K562 (cell line): ENCODE measurements around the gene IPO13. TPM values are rescaled to one million over a fixed set of nuclear protein-coding genes. Genes with fewer than 3 reads are reported as not detected.

Source experiments
- ATAC-seq: fragments of 200-7000 bp; cut with Tn5 transposase; 3 replicates; pipeline ENCODE4 v1.9.1; 2020; ENCODE audit warnings: moderate library complexity
- BruUV-seq: library from RNA; stranded (reverse); fragments of 400-500 nt; replicated peaks from 2 replicates; lab custom pipeline; 2021; lab: Mats Ljungman, UMichigan
- CTCF ChIA-PET: fragments of 300-600 bp; formaldehyde crosslinking; extraction: SDS; loops from one replicate; lab custom pipeline; 2021; ENCODE audit warnings: low intra/inter-chr PET ratio; lab: Yijun Ruan, JAX
- POLR2A ChIA-PET: fragments of 300-600, 350-650 bp; sonication (Branson Sonifier 250); formaldehyde crosslinking; extraction: SDS; loops from one replicate; lab custom pipeline; 2021; ENCODE audit warnings: antibody characterized with exemption, inconsistent platforms; lab: Yijun Ruan, JAX
- DNase-seq, 4 experiments: peaks; one replicate each; pipeline versions ENCODE4 v3.0.0 to v3.0.0-alpha.2; 2011 to 2018; ENCODE audit warnings: low spot score in 3 of 4, mixed read lengths in 3 of 4; ENCODE audit errors: extremely low read depth in 1 of 4
- FAIRE-seq: peaks from 2 replicates; lab custom pipeline; 2011; peaks lifted over from hg19 to GRCh38; lab: Jason Lieb, UNC
- H2AFZ ChIP-seq: 2 replicates; pipeline ENCODE4 v1.6.0; 2011; ENCODE audit warnings: low read depth, low read length, control low read depth, inconsistent platforms
- H3K27ac ChIP-seq: fragments of 200-600 bp; 3 replicates; pipeline ENCODE4 v1.8.0; 2011; ENCODE audit warnings: low read depth, mild to moderate bottlenecking, control low read depth, inconsistent platforms, low read length, moderate library complexity, mixed read lengths; ENCODE audit errors: extremely low read depth
- H3K27me3 ChIP-seq, 2 experiments: fragments of 300-600 bp in 1 of 2; 2 replicates in 1 of 2; 3 replicates in 1 of 2; pipeline versions ENCODE4 v1.6.0 to v1.8.0; 2011; ENCODE audit warnings: inconsistent platforms in 2 of 2, low read length in 2 of 2, mild to moderate bottlenecking in 1 of 2, mixed read lengths in 1 of 2, moderate library complexity in 1 of 2; ENCODE audit not compliant: control insufficient read depth in 2 of 2, insufficient read depth in 2 of 2
- H3K36me3 ChIP-seq: fragments of 300-600 bp; 3 replicates; pipeline ENCODE4 v1.8.0; 2011; ENCODE audit warnings: mild to moderate bottlenecking, low read length, inconsistent platforms; ENCODE audit not compliant: control insufficient read depth, insufficient read depth
- H3K4me1 ChIP-seq, 2 experiments: fragments of 200-600 bp in 1 of 2; replicated peaks in 1 of 2; 2 replicates in 1 of 2; 3 replicates in 1 of 2; pipeline versions ENCODE4 v1.5.1 to v1.8.0; 2011; ENCODE audit warnings: inconsistent platforms in 2 of 2, low read length in 2 of 2, mild to moderate bottlenecking in 1 of 2, mixed read lengths in 1 of 2, moderate library complexity in 1 of 2; ENCODE audit not compliant: control insufficient read depth in 2 of 2, insufficient read depth in 2 of 2
- H3K4me2 ChIP-seq: 2 replicates; pipeline ENCODE4 v1.6.1; 2011; ENCODE audit warnings: low read length, control low read depth, inconsistent platforms, mixed read lengths; ENCODE audit not compliant: insufficient read depth
- H3K4me3 ChIP-seq: fragments of 200-600 bp; sonication (generic), shearing (Covaris generic); 2 replicates; pipeline ENCODE4 v1.5.1; 2016; ENCODE audit warnings: control low read depth, inconsistent platforms
- H3K79me2 ChIP-seq: fragments of 200-600 bp; 3 replicates; pipeline ENCODE4 v1.8.0; 2011; ENCODE audit warnings: low read length, inconsistent platforms; ENCODE audit not compliant: control insufficient read depth, insufficient read depth
- H3K9ac ChIP-seq, 2 experiments: 2 replicates each; pipeline versions ENCODE4 v1.6.0 to v1.6.1; 2011; ENCODE audit warnings: low read depth in 2 of 2, low read length in 2 of 2, control low read depth in 1 of 2, inconsistent platforms in 1 of 2, mild to moderate bottlenecking in 1 of 2, mixed read lengths in 1 of 2; ENCODE audit not compliant: insufficient read depth in 1 of 2
- H3K9me1 ChIP-seq: one replicate; pipeline ENCODE4 v1.6.0; 2011; ENCODE audit warnings: inconsistent platforms, mild to moderate bottlenecking, low read length, moderate library complexity; ENCODE audit not compliant: control insufficient read depth, insufficient read depth
- H3K9me3 ChIP-seq: replicated peaks from 2 replicates; pipeline ENCODE4 v1.5.1; 2011; ENCODE audit warnings: low read depth, low read length, inconsistent platforms; ENCODE audit not compliant: control insufficient read depth, insufficient read depth
- H4K20me1 ChIP-seq: replicated peaks from 2 replicates; pipeline ENCODE4 v1.6.1; 2011; ENCODE audit warnings: low read length, inconsistent platforms, mixed read lengths; ENCODE audit not compliant: control insufficient read depth, insufficient read depth
- COPS2 ChIP-seq: fragments of 450-650 bp; conservative IDR thresholded peaks from 2 replicates; pipeline ENCODE4 v1.6.1; 2016; ENCODE audit warnings: mild to moderate bottlenecking, moderate library complexity
- EGR1 ChIP-seq: fragments of 450-650 bp; conservative IDR thresholded peaks from 2 replicates; pipeline ENCODE4 v1.6.1; 2017; ENCODE audit warnings: mild to moderate bottlenecking
- ETV5 ChIP-seq: sonication (generic); formaldehyde crosslinking; IDR thresholded peaks from 2 replicates; pipeline ENCODE4 v1.4.0; 2020; ENCODE audit warnings: low read depth, mild to moderate bottlenecking, missing genetic modification reagents
- FOXP4 ChIP-seq: sonication (generic); formaldehyde crosslinking; IDR thresholded peaks from 2 replicates; pipeline ENCODE4 v1.8.0; 2022; ENCODE audit warnings: mild to moderate bottlenecking, missing genetic modification reagents, borderline replicate concordance
- IFI16 ChIP-seq: fragments of 250-450 bp; sonication (Bioruptor Pico); IDR thresholded peaks from 2 replicates; pipeline ENCODE4 v2.1.2; 2022; ENCODE audit warnings: mild to moderate bottlenecking, inconsistent platforms
- IRF1 ChIP-seq: sonication (generic); formaldehyde crosslinking; IDR thresholded peaks from 2 replicates; pipeline ENCODE4 v1.8.0; 2022; ENCODE audit warnings: missing genetic modification reagents, mild to moderate bottlenecking, borderline replicate concordance
- NKRF ChIP-seq: fragments of 450-650 bp; IDR thresholded peaks from 2 replicates; pipeline ENCODE4 v1.6.1; 2016; ENCODE audit warnings: borderline replicate concordance
- NR2C2 ChIP-seq, 2 experiments: fragments of 200-800 bp in 1 of 2; sonication (Bioruptor generic) in 1 of 2; sonication (generic) in 1 of 2; formaldehyde crosslinking in 1 of 2; IDR thresholded peaks; 2 replicates each; pipeline versions ENCODE4 v1.6.1 to v1.8.0; 2016 to 2022; ENCODE audit warnings: mild to moderate bottlenecking in 1 of 2, missing compliant biosample characterization in 1 of 2, missing genetic modification characterization in 1 of 2, missing genetic modification reagents in 1 of 2
- PCBP2 ChIP-seq: fragments of 200-400 bp; formaldehyde crosslinking; IDR thresholded peaks from 2 replicates; pipeline ENCODE4 v1.6.1; 2018; ENCODE audit warnings: low read length, low read depth, mild to moderate bottlenecking, moderate library complexity; ENCODE audit not compliant: poor library complexity, severe bottlenecking
- SIX5 ChIP-seq, 2 experiments: IDR thresholded peaks; 2 replicates each; pipeline ENCODE4 v1.6.1; 2011; ENCODE audit warnings: low read length in 2 of 2, borderline replicate concordance in 1 of 2, low read depth in 1 of 2, mild to moderate bottlenecking in 1 of 2, moderate library complexity in 1 of 2; ENCODE audit not compliant: insufficient read depth in 1 of 2
- SP1 ChIP-seq: sonication (generic); formaldehyde crosslinking; IDR thresholded peaks from 2 replicates; pipeline ENCODE4 v1.8.1; 2022; ENCODE audit warnings: mild to moderate bottlenecking, missing genetic modification reagents
- ZNF282 ChIP-seq: sonication (generic); formaldehyde crosslinking; IDR thresholded peaks from 2 replicates; pipeline ENCODE4 v1.8.1; 2023; ENCODE audit warnings: missing genetic modification reagents
- ZNF717 ChIP-seq: fragments of 250-450 bp; sonication (Bioruptor Pico); IDR thresholded peaks from 2 replicates; pipeline ENCODE4 v1.5.0; 2021
- WGBS: fragments of 100-300 bp; shearing (Covaris generic); methylation state at CpG from one replicate; pipeline ENCODE4 v1.1.6; 2016; ENCODE audit warnings: low coverage, mixed read lengths; ENCODE audit not compliant: insufficient coverage; ENCODE audit errors: missing lambda C conversion rate; 5-methylcytosine and 5-hydroxymethylcytosine counted together
- in situ Hi-C: fragments of 300-500 bp; cut with MboI; formaldehyde crosslinking; loops from 4 replicates; pipeline ENCODE4 v1.15.0; 2018; ENCODE audit warnings: inconsistent platforms, mixed read lengths
- intact Hi-C: fragments of 100-400 bp; cut with micrococcal nuclease; formaldehyde crosslinking; loops from 2 replicates; pipeline ENCODE4 v1.14.2; 2022
- polyA plus RNA-seq, 8 experiments: library from polyadenylated mRNA; depleted of rRNA in 4 of 8; stranded (reverse) in 5 of 8; unstranded in 3 of 8; fragments of >200 nt; fragmentation: Nextera tagmentation in 2 of 8; fragmentation: Illumina TruSeq in 1 of 8; extraction: Ambion mirVana in 2 of 8; extraction: Trizol in 1 of 8; gene quantifications; 2 replicates each; pipeline versions ENCODE4 v1.2.1 to v1.2.3, GENCODE V29; 2011 to 2014; ENCODE audit warnings: inconsistent platforms in 1 of 8, missing spikeins in 1 of 8
- total RNA-seq, 7 experiments: library from RNA; depleted of rRNA in 6 of 7; stranded (reverse); fragments of >200 nt in 6 of 7; fragmentation: Illumina TruSeq in 2 of 7; extraction: Trizol in 2 of 7; gene quantifications; 2 replicates each; pipeline versions ENCODE4 v1.2.1 to v1.2.3, GENCODE V29; 2011 to 2021; ENCODE audit warnings: low replicate concordance in 1 of 7

The IPO13 gene
- total and polyA plus RNA-seq, 9 of the 15 experiments (the other 6 are each of a cell fraction or from before 2014, with no cell fraction given): 7.0 to 30.8 (median 16.2) TPM

GRCh38 chr1:43994794-43995790 is 48.3 kb downstream of the IPO13 start:
- Histone ChIP-seq H3K36me3 (no peaks in the 10 kb centered on the region), H2AFZ (peak overlapping the region; percentile 82), H3K79me2 (no peaks in the 10 kb centered on the region), H3K9ac (peak overlapping the region in 1 of 2 experiments; percentile 31; a peak in 2 of 4 replicates), H3K4me1 (peaks cover 15 to 71% of the 10 kb centered on the region in 2 experiments; a peak in 4 of 5 replicates), H3K4me2 (peak overlapping the region; percentile 6; the same call in 1 of the 2 replicates), H3K9me1 (peaks cover 5% of the 10 kb centered on the region), H4K20me1 (no peaks in the 10 kb centered on the region), H3K27ac (no peak overlapping the region), H3K9me3 (no peaks in the 10 kb centered on the region), H3K27me3 (no peaks in the 10 kb centered on the region), H3K4me3 (no peak overlapping the region)
- WGBS: 49% methylated on average over 14 of the region's 15 CpGs
- in situ Hi-C loops (no loop called here), intact Hi-C loops (loop anchor here (1.0 to 10.0 kb wide), 4 partner anchors 41 to 300 kb away; no protein-coding TSS in a partner anchor)
- CTCF ChIA-PET: interaction anchor here (2.1 kb wide), 2 partner anchors 41 to 53 kb away, joined by 9 to 21 read pairs; no protein-coding TSS in a partner anchor
- DNase-seq: peak; percentile 77 to 89 (median 84)
- peak; percentile 87 for ATAC-seq
- POLR2A ChIA-PET: interaction anchor here (0.7 to 2.0 kb wide), 7 partner anchors 10 to 726 kb away, joined by 3 to 9 read pairs (median 4); partner anchors contain the start of gene ATP6V0B
- peak; percentile 88 for FAIRE-seq
- BruUV-seq: no TSS peak
- TF ChIP-seq IFI16: no peak
- TF ChIP-seq EGR1: no peak
- no peak for TF ChIP-seq FOXP4 (CRISPR knock-in tag)
- TF ChIP-seq SP1 (CRISPR knock-in tag): 0 out of 2 replicates have a peak, but pooled peaks have one; percentile 41
- no peak for TF ChIP-seq ETV5 (CRISPR knock-in tag)
- TF ChIP-seq PCBP2: no peak
- no peak for TF ChIP-seq SIX5 (IDR thresholded peaks at IDR 0.05; ENCODE audit: borderline replicate concordance in 1 of 2, insufficient read depth in 1 of 2, low read depth in 1 of 2, low read length in 2 of 2)
- TF ChIP-seq NR2C2 (CRISPR knock-in tag; IDR thresholded peaks at IDR 0.05): no peak
- no peak for TF ChIP-seq NR2C2 (tag; IDR thresholded peaks at IDR 0.05)
- TF ChIP-seq NKRF: no peak
- no peak for TF ChIP-seq IRF1 (CRISPR knock-in tag)
- TF ChIP-seq ZNF282 (CRISPR knock-in tag): no peak
- no peak for TF ChIP-seq COPS2
- 0 out of 2 replicates have a peak, but pooled peaks have one; percentile 58 for TF ChIP-seq ZNF717
